T-helper 1 cell (primary cell): ENCODE data around the gene RPE.

Experiments
- DNase-seq, 5 donors: peaks; one replicate each; pipeline ENCODE4 v3.0.0-alpha.2; 2012 to 2020

Gene RPE

DNA sequence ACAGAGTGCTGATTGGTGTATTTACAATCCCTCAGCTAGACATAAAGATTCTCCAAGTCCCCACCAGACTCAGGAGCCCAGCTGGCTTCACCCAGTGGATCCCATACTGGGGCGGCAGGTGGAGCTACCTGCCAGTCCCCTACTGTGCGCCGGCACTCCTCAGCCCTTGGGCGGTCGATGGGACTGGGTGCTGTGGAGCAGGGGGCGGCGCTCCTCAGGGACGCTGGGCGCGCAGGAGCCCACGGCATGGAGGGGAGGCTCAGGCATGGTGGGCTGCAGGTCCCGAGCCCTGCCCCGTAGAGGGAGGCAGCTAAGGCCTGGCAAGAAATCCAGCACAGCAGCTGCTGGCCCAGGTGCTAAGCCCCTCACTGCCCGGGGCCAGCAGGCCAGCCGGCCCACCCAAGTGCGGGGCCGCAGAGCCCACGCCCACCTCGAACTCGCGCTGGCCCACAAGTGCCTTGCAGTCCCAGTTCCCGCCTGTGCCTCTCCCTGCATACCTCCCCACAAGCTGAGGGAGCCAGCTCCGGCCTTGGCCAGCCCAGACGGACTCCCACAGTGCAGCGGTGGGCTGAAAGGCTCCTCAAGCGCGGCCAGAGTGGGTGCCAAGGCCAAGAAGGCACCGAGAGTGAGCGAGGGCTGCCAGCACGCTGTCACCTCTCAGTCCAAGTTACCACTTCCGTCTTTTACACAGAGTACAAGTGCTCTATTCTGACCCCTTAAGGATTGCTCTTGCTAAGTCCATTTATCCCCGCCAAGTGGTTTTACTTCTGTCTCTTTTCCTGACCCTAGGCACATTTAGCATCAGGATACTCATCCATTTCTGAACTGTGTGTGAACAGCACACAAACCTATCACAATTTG is 1.7 kb upstream of the RPE start:
- DNase-seq = no peak

DNA sequence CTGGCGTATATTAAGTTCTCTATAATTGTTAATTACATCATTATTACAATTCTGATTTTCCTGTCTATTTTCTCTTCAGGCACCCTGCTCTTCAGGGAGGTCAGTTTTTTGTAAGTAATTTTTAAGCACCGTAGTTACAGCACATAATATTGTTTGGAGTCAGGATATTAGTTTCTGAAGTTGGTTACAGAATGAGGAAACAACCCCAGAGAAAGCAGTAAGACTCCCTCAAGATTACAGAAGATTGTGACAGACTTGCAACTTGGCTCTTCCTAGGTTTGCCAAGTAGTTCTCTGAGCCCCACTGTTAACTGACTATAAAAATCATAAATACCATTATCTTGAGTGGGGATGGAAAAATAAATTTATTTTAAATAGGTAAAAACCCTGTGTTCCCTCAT is 921 bp downstream of the RPE start:
- DNase-seq = no peak

DNA sequence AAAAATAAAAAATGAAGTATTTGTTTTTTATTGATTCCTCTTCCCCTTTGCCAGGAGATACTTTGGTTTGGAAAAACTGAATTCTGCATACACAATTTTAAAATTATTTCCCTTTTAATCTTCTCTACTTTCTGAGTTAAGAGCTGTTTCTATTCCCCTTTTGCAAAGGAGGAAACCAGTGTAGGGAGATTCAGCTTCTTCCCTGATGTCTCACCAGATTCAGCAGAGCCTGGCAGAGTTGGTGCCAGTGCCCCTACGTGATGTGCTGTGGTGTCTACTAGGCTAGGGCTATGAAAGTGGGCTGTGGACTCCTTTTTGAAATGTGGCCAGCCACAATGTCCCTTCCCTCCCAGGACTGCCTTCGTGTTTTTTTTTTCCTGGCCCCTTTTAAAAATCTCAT is 2.4 kb downstream of the RPE start:
- DNase-seq = no peak

DNA sequence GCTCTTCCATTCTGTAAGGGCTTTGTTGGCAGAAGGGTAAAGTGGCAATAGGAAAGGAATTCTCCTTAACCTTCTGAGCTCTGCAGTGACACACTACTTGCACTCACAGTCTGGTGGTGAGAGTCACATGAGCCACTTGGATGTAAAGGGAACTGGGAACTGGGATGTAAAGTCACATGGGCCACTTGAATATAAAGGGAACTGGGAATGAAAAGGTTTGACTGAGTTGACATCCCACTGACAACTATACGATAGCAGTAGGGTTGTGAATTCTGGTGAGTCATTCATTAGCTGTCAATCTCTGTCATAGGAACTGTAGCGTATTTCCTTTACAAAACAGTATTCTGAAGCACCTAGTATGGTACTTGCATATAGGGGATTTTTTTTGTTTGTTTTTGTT is 5.5 kb downstream of the RPE start:
- DNase-seq = no peak

DNA sequence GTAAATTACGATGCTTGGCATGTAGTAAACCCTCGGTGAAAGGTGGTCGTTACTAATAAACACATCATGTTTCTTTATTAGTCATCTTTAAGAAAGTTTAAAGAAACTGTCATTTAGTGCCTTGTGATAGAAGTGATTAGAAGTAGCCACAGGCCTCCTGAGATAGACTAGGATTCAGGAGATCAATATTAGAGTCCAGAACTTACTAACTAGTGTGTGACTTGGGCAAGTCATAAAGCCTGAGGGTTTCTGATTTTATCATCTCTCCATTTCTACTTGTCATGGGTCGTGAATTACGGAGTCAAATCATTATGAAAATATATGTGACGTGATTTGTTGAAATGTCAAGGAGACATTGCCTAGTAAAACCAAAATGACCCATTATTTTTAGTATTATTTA is 6.7 kb downstream of the RPE start:
- no peak for DNase-seq

DNA sequence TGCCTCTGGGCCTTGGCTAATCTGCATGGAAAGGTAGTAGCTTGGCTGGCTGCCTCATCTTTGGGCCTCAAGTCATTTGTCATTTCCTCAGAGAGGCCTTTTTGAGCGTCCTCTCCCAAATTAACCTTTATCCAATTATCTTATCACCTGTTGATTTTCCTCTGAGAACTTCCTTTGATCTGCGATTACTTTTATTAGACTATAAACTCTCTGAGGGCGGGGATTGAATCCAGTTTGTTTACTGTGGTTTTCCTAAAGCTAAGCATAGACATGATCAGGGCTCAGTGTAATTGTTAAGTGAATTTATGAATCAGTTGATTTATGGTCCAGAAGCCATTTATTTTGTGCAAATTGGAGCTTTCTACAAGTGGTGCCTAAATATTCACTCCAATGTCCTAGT is 7.5 kb downstream of the RPE start:
- DNase-seq = no peak

DNA sequence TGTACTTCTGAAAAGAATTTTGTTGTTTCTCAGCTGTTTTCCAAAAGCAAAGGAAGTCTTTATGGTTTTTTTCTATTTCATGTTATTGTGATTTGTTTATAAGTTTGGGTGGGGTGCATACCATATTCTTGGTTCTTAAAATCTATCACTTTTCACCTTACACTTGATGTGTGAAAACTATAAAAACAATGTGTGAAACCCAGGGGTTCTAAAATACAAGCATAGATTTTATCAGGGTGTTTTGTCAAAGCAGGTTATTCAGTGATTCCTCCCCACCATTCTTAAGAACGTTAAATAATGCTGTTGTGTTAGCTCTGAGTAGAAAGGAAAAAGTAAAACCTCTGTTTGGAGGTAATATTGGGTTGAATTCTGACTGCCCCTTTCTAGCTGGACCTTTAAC is 17.7 kb downstream of the RPE start:
- no peak for DNase-seq

DNA sequence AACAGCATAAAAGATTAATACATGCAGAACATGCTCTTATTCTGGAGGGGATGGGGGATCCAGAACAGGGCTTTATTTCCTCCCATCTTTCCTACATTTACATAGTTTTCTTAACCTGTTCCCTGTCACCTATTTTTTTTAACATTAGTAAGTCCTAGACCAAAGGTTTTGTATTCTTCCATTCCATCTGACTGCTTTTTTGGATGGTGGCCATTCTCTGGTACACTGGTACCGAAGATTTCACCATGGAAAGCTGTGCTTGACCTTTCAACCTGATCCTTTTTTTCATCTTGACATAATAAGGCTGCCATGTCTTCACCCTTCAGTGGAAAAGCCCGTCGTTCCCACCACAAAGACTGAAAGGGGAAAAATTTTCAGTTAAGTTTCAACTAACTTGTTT is 20.4 kb downstream of the RPE start:
- DNase-seq = no peak

DNA sequence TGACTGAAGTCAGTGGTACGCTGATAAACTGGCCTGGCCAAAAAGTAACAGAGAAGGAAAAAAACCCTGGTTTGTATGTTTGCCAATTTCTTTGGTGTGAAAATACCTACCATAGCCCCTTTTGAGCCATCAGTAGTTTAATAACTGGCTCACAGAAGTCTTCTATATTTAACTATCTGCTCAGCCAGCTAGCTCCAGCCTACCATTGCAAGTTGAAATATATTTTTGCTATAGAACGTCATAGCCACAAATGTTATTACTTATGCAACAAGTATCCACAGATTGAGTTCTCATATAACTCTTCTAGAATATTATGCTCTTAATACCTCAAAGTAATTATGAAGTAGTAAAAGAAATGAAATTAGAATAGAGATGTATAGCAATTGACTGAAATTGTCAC is 25.2 kb downstream of the RPE start:
- DNase-seq = no peak

DNA sequence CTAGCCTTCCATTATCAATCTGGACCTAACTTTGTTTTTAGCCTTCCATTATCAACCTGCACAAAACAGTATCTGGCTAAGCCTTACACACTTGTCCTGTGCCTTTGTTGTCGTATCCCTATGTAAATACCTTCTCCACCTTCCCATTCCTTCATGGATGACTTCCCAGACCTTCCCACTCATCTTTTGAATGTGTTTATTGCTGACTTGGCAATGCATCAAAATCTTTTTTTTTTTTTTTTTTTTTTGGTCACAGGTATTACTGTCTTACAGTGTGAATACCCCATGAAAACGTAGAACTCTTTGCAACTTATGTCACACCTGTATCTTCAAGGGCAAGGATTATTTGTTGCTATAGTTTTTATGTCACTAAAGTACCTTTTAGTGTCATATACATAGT is 25.7 kb downstream of the RPE start:
- no peak for DNase-seq

DNA sequence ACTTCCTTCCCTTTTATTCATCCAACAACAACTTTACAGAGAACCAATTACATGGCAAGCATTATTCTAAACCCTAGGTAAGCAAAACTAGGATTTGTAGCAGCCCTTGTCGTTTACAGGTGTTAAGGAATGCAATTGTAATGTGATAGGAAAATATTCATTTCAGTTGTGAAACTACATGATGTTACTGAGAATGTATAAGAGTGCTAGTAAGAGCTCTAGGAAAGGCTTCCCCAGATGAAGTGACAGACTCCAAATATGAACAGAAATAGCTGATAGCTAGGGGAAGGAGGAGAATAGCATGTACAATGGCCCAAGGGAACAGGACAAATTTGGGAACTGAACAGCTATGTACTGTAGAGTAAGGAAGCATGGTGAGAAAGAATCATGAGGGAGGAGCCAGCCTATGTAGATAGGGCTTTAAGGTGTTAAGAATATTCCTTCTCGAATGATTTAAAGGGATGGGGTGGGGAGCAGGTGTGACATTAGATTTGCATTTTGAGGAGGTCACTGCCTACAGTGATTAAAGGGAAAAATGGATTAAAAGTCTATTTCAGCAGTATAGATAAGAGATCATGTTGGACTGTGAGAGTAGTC is 31.7 kb downstream of the RPE start:
- DNase-seq = no peak

DNA sequence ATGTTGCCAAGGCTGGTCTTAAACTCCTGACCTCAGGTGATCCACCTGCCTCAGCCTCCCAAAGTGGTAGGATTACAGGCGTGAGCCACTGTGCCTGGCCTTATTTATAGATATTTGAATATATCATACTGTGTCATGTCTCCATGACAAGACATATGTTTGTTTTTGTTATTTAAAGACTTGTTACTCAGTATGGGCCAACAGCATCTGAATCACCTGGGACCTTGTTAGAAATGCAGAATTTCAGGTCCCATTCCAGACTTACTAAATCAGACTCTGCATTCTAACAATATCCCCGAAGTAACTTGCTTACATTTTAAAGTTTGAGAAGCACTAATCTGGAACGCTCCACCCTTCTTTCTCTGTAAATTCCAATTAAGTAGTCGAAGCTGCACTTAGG is 33.2 kb downstream of the RPE start:
- DNase-seq = no peak

DNA sequence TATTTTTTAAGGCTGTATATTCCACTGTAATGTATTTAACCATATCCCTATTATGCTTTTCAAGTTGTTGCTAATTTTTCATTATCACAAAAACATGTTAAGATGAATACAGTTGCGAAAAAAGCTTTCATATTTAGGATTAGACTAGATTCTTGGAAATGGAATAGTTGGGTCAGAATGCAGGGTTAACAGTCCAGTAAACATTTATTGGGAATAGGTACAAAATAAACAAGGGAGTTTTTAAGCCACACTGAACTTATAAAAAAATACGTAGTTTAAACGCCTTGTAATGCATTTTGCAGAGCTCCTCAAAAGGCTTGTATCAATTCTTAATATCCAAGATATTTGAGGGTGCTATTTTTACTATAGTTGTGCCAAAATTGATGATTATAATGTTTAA is 35.6 kb downstream of the RPE start:
- no peak for DNase-seq

DNA sequence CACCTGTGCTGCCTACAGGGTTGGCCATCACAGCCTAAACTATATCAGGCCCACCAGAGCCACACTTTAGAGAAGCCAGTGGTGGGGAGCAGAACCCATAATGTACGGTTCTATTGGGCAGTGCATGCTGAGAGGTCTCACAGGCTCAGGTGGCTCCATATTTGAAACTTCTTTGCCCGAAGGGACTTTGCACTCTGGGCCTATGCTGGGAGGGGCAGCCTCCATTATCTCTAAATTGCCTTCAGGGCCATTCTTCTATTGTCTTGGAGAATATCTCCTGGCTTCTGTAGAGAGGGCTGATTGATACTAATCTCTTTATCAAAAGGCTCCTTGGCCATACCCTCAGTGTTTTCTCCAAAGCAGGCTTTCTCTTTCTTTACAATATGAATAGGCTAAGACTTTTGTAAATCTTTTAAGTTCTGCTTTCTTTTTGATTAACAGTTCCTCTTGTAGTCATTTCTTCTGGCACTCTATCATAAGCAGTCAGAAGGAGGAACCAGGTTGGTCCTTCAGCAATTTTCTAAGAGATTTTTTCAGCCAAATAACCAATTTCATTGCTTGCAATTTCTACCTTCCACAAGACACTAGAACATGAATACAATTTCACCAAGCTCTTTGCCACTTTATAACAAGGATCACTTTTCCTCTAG is 44.5 kb downstream of the RPE start:
- DNase-seq = no peak

DNA sequence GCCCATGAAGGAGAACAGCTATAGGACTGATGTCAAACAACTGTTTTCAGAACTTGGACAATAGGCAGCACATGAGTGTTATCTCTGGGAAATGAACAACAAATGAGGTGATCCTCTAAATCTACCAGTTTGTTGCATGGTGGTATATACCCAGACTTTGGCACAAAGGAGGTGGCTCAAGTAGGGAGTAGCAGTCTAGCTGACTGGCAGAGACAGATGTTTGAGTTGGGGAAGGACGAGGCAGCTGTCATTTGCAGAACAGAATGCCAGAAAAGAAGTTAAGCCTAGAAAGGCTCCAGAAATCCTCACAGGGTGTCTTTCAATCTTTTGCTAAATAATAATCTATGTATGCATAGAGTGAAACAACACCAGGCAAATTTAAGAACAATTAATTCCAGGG is 47.4 kb downstream of the RPE start:
- no peak for DNase-seq

DNA sequence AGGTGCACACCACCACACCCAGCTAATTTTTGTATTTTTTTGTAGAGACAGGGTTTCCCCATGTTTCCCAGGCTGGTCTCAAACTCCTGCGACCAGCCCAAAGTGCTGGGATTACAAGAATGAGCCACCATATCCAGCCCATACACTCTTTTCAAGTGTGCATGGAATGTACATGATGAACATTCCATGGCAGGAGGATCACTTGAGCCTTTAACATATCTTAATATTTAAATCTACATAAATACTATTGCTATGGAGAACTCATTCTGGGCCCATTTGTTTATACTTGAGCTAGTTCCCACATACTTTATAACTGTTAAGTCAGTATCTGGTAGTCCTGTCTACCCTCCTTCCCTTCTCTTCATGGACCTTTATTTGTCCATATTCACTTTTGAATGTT is 48.4 kb downstream of the RPE start:
- no peak for DNase-seq

DNA sequence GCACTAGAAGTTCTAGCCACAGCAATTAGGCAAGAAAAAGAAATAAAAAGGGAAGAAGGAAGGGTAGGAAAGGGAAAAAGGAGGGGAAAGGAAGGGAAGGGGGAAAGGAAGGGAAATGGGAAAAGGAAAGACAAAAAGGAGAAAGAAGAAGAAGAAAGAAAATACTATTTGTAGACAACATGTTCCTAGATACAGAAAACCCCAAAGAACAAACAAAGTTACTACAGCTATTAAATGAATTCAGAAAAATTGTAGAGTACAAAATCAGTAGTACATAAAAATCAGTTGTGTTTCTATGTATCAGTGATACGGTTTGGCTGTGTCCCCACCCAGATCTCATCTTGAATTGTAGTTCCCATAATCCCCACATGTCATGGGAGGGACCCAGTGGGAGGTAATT is 52.3 kb downstream of the RPE start:
- DNase-seq = no peak

DNA sequence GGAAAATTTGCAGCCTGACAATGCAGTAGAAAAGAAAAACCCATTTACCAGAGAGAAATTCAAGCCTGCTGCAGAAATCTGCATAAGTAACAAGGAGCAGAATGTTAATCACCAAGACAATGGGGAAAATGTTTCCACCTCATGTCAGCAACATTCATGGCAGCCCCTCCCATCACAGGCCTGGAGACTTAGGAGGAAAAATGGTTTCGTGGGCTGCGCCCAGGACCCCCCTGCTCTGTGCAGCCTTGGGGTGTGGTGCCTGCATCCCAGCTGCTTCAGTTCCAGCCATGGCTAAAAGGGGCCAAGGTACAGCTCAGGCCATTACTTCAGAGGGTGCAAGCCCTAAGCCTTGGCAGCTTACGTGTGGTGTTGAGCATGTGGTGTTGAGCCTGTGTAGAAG is 53.4 kb downstream of the RPE start:
- no peak for DNase-seq

DNA sequence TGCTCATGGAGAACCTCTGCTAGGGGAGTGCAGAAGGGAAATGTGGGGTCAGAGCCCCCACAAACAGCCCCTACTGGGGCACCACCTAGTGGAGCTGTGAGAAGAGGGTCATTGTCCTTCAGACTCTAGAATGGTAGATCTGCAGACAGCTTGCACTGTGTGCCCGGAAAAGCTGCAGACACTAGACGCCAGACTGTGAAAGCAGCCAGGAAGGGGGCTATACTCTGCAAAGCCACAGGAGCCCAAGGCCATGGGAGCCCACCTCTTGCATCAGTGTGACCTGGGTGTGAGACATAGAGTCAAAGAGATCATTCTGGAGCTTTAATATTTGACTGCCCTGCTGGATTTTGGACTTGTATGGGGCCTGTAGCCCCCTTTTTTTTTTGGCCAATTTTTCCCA is 60.9 kb downstream of the RPE start:
- no peak for DNase-seq
